Endothelial cell of umbilical vein (primary cell): ENCODE measurements around the gene TNS1. TPM values are rescaled to one million over a fixed set of nuclear protein-coding genes. Genes with fewer than 3 reads are reported as not detected.

Experiments used
- BruUV-seq: library from RNA; stranded (reverse); fragments of 400-500 nt; replicated peaks from 2 replicates; lab custom pipeline; 2021; lab: Mats Ljungman, UMichigan
- CTCF ChIA-PET: fragments of 300-600, 350-600 bp; sonication (Branson Sonifier 250); formaldehyde crosslinking; loops from one replicate; lab custom pipeline; 2021; ENCODE audit warnings: antibody characterized with exemption, inconsistent platforms; lab: Charles Lee
- POLR2A ChIA-PET: fragments of 300-600, 350-600 bp; sonication (Branson Sonifier 250); formaldehyde crosslinking; loops from one replicate; lab custom pipeline; 2021; ENCODE audit warnings: antibody characterized with exemption, inconsistent platforms; lab: Charles Lee
- DNase-seq: peaks from one replicate; pipeline ENCODE4 v3.0.0-alpha.2; 2011; ENCODE audit warnings: low read depth, low spot score
- FAIRE-seq: peaks from 2 replicates; lab custom pipeline; 2011; peaks lifted over from hg19 to GRCh38; lab: Jason Lieb, UNC
- H2AFZ ChIP-seq: 2 replicates; pipeline ENCODE4 v1.6.0; 2012; ENCODE audit warnings: low read depth, low read length, control low read depth, inconsistent platforms
- H3K27ac ChIP-seq: 2 replicates; pipeline ENCODE4 v1.5.1; 2011; ENCODE audit warnings: low read depth, mild to moderate bottlenecking, control low read depth, low read length, moderate library complexity; ENCODE audit not compliant: insufficient read depth
- H3K27me3 ChIP-seq, 2 experiments: 2 replicates each; pipeline versions ENCODE4 v1.6.0 to v1.6.1; 2011; ENCODE audit warnings: low read length in 2 of 2, mixed read lengths in 1 of 2; ENCODE audit not compliant: control insufficient read depth in 2 of 2, insufficient read depth in 2 of 2
- H3K36me3 ChIP-seq, 2 experiments: 2 replicates in 1 of 2; 3 replicates in 1 of 2; pipeline ENCODE4 v1.5.1; 2011; ENCODE audit warnings: low read length in 2 of 2, mild to moderate bottlenecking in 1 of 2, moderate library complexity in 1 of 2; ENCODE audit not compliant: control insufficient read depth in 2 of 2, insufficient read depth in 2 of 2; ENCODE audit errors: extremely low read depth in 1 of 2
- H3K4me1 ChIP-seq: 3 replicates; pipeline ENCODE4 v1.5.1; 2011; ENCODE audit warnings: mild to moderate bottlenecking, low read length; ENCODE audit not compliant: control insufficient read depth, insufficient read depth; ENCODE audit errors: extremely low read depth
- H3K4me2 ChIP-seq: 2 replicates; pipeline ENCODE4 v1.6.1; 2011; ENCODE audit warnings: low read length, control low read depth, mixed read lengths; ENCODE audit not compliant: insufficient read depth
- H3K4me3 ChIP-seq, 3 experiments: fragments of 200-600 bp in 1 of 3; sonication (generic), shearing (Covaris generic) in 1 of 3; replicated peaks in 1 of 3; 2 replicates each; pipeline ENCODE4 v1.5.1; 2011 to 2016; ENCODE audit warnings: control low read depth in 3 of 3, low read length in 3 of 3, mild to moderate bottlenecking in 2 of 3, inconsistent platforms in 1 of 3, low read depth in 1 of 3, moderate library complexity in 1 of 3; ENCODE audit not compliant: insufficient read depth in 1 of 3
- H3K79me2 ChIP-seq: 2 replicates; pipeline ENCODE4 v1.6.0; 2012; ENCODE audit warnings: low read length, inconsistent platforms; ENCODE audit not compliant: control insufficient read depth, insufficient read depth
- H3K9ac ChIP-seq: replicated peaks from 2 replicates; pipeline ENCODE3; 2011; ENCODE audit warnings: low read length, control low read depth; ENCODE audit not compliant: insufficient read depth; ENCODE audit errors: extremely low read depth
- H3K9me1 ChIP-seq: replicated peaks from 3 replicates; pipeline ENCODE4 v1.6.0; 2011; ENCODE audit warnings: mild to moderate bottlenecking, low read length; ENCODE audit not compliant: control insufficient read depth, insufficient read depth; ENCODE audit errors: extremely low read depth
- H3K9me3 ChIP-seq: replicated peaks from 2 replicates; pipeline ENCODE4 v1.5.1; 2012; ENCODE audit warnings: low read length, inconsistent platforms; ENCODE audit not compliant: control insufficient read depth, insufficient read depth
- H4K20me1 ChIP-seq: replicated peaks from 2 replicates; pipeline ENCODE3; 2011; ENCODE audit warnings: mild to moderate bottlenecking, low read length; ENCODE audit not compliant: control insufficient read depth, insufficient read depth; ENCODE audit errors: extremely low read depth
- EZH2 ChIP-seq: IDR thresholded peaks from 2 replicates; pipeline ENCODE4 v1.6.1; 2012; ENCODE audit warnings: borderline replicate concordance, low read depth, mild to moderate bottlenecking, moderate library complexity, low read length, inconsistent platforms; ENCODE audit not compliant: severe bottlenecking
- FOS ChIP-seq: IDR thresholded peaks from 2 replicates; pipeline ENCODE4 v1.6.1; 2011; ENCODE audit warnings: mild to moderate bottlenecking, low read length, moderate library complexity, borderline replicate concordance; ENCODE audit not compliant: insufficient read depth
- dilution Hi-C: fragments of 300-500 bp; cut with MboI; formaldehyde crosslinking; loops from one replicate; pipeline ENCODE4 v1.15.0; 2019; ENCODE audit warnings: low sequenced_read_pairs; ENCODE audit not compliant: extremely low pct_ligation_motif_present
- intact Hi-C: fragments of 100-400 bp; cut with micrococcal nuclease; formaldehyde crosslinking; loops from one replicate; pipeline ENCODE4 v1.10.0; 2022
- polyA plus RNA-seq, 4 experiments: library from polyadenylated mRNA; depleted of rRNA in 3 of 4; stranded (reverse) in 3 of 4; unstranded in 1 of 4; fragments of >200 nt; gene quantifications; 2 replicates each; pipeline versions ENCODE4 v1.2.1 to v1.2.3, GENCODE V29; 2011 to 2012; ENCODE audit warnings: missing spikeins in 1 of 4
- total RNA-seq: library from RNA; stranded (reverse); gene quantifications from 2 replicates; pipeline ENCODE4 v1.2.3, GENCODE V29; 2021
- TF ChIP-seq, protein P1 (sequence below): IDR thresholded peaks from 2 replicates; pipeline ENCODE4 v1.6.1; 2011; ENCODE audit not compliant: insufficient read depth, insufficient read length

TNS1 gene
- total and polyA plus RNA-seq, 2 donors (not counting 3 experiments of a cell fraction or from before 2014, with no cell fraction given): 11.0 to 52.1 TPM

- Histone ChIP-seq H2AFZ (no peak overlapping the region), H3K79me2 (no peaks in the 10 kb centered on the region), H3K9ac (no peak overlapping the region), H3K4me3 (no peak overlapping the region), H3K4me1 (peaks cover 23% of the 10 kb centered on the region), H3K9me3 (no peaks in the 10 kb centered on the region), H3K36me3 (peaks cover 0 to 9% of the 10 kb centered on the region in 2 experiments), H3K27ac (no peak overlapping the region), H4K20me1 (no peaks in the 10 kb centered on the region), H3K9me1 (no peaks in the 10 kb centered on the region), H3K4me2 (no peak overlapping the region), H3K27me3 (no peaks in the 10 kb centered on the region)
- intact Hi-C loops: no loop called here
- TF ChIP-seq FOS: no peak
- FAIRE-seq (no peak), DNase-seq (no peak)
- CTCF ChIA-PET: interaction anchor here (0.8 to 3.0 kb wide), 6 partner anchors 11 to 112 kb away, joined by 3 to 19 read pairs (median 6); no protein-coding TSS in a partner anchor
- no TSS peak for BruUV-seq
- POLR2A ChIA-PET: no interaction called here
- dilution Hi-C loops: no loop called here
Measured at GRCh38 chr2:217897816-217898806, 104.7 kb downstream of the TNS1 start.

DNA sequence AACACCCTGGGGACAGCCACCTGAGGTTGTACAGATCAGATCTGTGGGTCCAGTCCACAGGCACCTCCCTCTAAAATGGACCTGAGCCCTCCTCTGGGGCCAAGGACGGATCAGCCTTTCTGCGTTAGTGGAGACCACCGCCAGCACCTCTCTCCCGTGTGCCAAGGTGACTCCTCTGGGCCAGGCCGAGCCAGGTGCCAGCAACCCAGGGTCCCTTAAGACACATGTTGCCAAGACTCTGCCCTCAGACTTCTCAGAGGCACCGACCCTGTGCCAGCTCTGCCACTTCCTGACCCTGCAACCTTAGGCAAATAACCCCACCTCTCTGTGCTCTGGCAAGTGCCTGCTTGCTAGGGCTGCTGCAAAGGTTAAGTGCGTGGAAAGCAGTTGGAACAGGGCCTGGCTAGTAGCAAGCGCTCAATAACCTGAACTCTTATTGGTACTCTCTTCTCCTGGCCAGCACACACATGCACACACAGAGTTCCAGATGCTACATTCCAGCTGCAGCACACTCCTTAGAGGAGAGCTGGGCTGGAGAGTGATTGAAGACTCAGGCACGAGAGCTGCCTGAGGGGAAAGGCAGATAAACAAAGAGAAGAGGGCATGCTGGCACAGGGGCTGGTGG lies 105.6 kb downstream of the TNS1 start:
- peaks cover 0 to 9% of the 10 kb centered on the region in 2 experiments for H3K36me3 ChIP-seq

More for the DNA sequence above, 105.6 kb downstream of the TNS1 start:
- H3K9ac ChIP-seq: no peak overlapping the region
- no peaks in the 10 kb centered on the region for H3K79me2 ChIP-seq
- H3K4me1 ChIP-seq: peaks cover 14% of the 10 kb centered on the region
- FAIRE-seq (no peak), DNase-seq (no peak)
- H3K9me3 ChIP-seq: no peaks in the 10 kb centered on the region
- H3K27me3 ChIP-seq: no peaks in the 10 kb centered on the region
- no peak overlapping the region for H3K4me2 ChIP-seq
- H3K27ac ChIP-seq: no peak overlapping the region
- dilution Hi-C loops: no loop called here
- POLR2A ChIA-PET: no interaction called here
- intact Hi-C loops: no loop called here
- no TSS peak for BruUV-seq
- H2AFZ ChIP-seq: no peak overlapping the region
- TF ChIP-seq, protein P1, sequence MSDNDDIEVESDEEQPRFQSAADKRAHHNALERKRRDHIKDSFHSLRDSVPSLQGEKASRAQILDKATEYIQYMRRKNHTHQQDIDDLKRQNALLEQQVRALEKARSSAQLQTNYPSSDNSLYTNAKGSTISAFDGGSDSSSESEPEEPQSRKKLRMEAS: no peak
- no peak for TF ChIP-seq EZH2
- no peak overlapping the region for H3K4me3 ChIP-seq
- H3K9me1 ChIP-seq: no peaks in the 10 kb centered on the region
- CTCF ChIA-PET: interaction anchor here (0.9 kb wide), 1 partner anchor 97 kb away, joined by 4 read pairs; no protein-coding TSS in a partner anchor
- H4K20me1 ChIP-seq: no peaks in the 10 kb centered on the region
